ENCODE results near the gene TMEM145.
A peak's percentile ranks its signal among the peaks of the same experiment; 100 is the strongest.

TMEM145 gene

GRCh38 chr19:42277821-42278451, 35.2 kb upstream of the TMEM145 start:
- no peak for DNase-seq (ENCODE audit: low read depth, low spot score)

GRCh38 chr19:42278452-42279154, 34.5 kb upstream of the TMEM145 start:
- DNase-seq (ENCODE audit: low read depth, low spot score) = no peak

- no peak for DNase-seq (ENCODE audit: low read depth, low spot score)
These were observed 33.8 kb upstream of the TMEM145 start for GRCh38 chr19:42279155-42279901.

- DNase-seq (ENCODE audit: low read depth, low spot score) = peak; percentile 74
These were observed 33.0 kb upstream of the TMEM145 start for GRCh38 chr19:42279902-42280814.

- no peak for DNase-seq (ENCODE audit: low read depth, low spot score)
These were observed 32.3 kb upstream of the TMEM145 start for GRCh38 chr19:42280815-42281145.

- DNase-seq (ENCODE audit: low read depth, low spot score) = no peak
These were observed 31.8 kb upstream of the TMEM145 start for GRCh38 chr19:42281146-42281826.

GRCh38 chr19:42281827-42282762, 31.0 kb upstream of the TMEM145 start:
- DNase-seq (ENCODE audit: low read depth, low spot score) = no peak

- DNase-seq (ENCODE audit: low read depth, low spot score) = no peak
These were observed 30.3 kb upstream of the TMEM145 start for GRCh38 chr19:42282819-42283187.

- peak; percentile 93 for DNase-seq (ENCODE audit: low read depth, low spot score)
These were observed 29.7 kb upstream of the TMEM145 start for GRCh38 chr19:42283188-42284065.

- DNase-seq (ENCODE audit: low read depth, low spot score) = peak; percentile 64
These were observed 29.0 kb upstream of the TMEM145 start for GRCh38 chr19:42284066-42284501.

GRCh38 chr19:42284591-42285341, 28.3 kb upstream of the TMEM145 start:
- no peak for DNase-seq (ENCODE audit: low read depth, low spot score)

GRCh38 chr19:42285541-42285941, 27.6 kb upstream of the TMEM145 start:
- no peak for DNase-seq (ENCODE audit: low read depth, low spot score)

- DNase-seq (ENCODE audit: low read depth, low spot score) = no peak
These were observed 27.1 kb upstream of the TMEM145 start for GRCh38 chr19:42285988-42286348.

GRCh38 chr19:42286349-42287016, 26.6 kb upstream of the TMEM145 start:
- DNase-seq (ENCODE audit: low read depth, low spot score) = no peak

- DNase-seq (ENCODE audit: low read depth, low spot score) = no peak
These were observed 25.9 kb upstream of the TMEM145 start for GRCh38 chr19:42287017-42287826.

- DNase-seq (ENCODE audit: low read depth, low spot score) = no peak
These were observed 25.3 kb upstream of the TMEM145 start for GRCh38 chr19:42287827-42288107.

- DNase-seq (ENCODE audit: low read depth, low spot score) = no peak
These were observed 24.7 kb upstream of the TMEM145 start for GRCh38 chr19:42288387-42288786.
